RWPE1 (cell line): ENCODE data around the gene C9.
A peak's percentile ranks its signal among the peaks of the same experiment; 100 is the strongest.

Experiments
- CTCF ChIA-PET: fragments of 350-600 bp; sonication (Branson Sonifier 250); formaldehyde crosslinking; extraction: SDS; loops from one replicate; lab custom pipeline; 2021; lab: Yijun Ruan, JAX
- POLR2A ChIA-PET: fragments of 400-600 bp; formaldehyde crosslinking; extraction: SDS; loops from one replicate; lab custom pipeline; 2020; ENCODE audit warnings: antibody characterized with exemption; ENCODE audit not compliant: low non-redundant PET; lab: Yijun Ruan, JAX
- DNase-seq: peaks from one replicate; pipeline ENCODE4 v3.0.0; 2012; ENCODE audit warnings: low spot score
- H3K27ac ChIP-seq: fragments of 450-650 bp; 2 replicates; pipeline ENCODE4 v1.5.1; 2017
- CTCF ChIP-seq: fragments of 450-650 bp; conservative IDR thresholded peaks from 2 replicates; pipeline ENCODE4 v1.5.1; 2017; ENCODE audit warnings: low read depth, mild to moderate bottlenecking

The C9 gene

DNA sequence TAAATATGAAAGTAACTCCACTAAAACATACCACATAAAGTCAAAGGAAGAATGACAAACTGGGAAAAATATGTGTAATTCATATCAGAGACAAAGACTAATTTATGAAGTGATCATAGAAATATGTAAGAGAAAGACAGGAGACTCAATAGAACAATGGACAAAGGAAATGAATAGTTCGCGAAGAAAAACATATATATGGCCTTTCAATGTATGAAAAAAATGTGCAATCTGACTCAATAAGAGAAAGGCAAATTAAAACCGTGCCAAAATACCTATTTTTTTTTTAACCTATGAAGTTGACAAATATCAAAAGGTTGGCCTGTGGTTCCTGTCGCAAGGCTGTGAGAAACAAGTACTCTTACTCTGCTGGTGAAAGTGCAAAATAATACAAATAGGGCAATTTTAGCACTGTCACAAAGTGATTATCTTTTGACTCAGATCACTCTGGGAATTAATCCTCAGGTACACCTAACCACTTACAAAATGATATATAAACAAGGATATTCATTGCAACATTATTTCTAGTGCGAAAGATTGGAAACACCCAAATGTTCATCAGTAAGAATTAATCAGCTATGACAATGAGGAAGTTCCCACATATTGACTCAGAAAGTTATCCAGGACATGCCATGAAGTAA, 3.7 kb downstream of the C9 start:
- POLR2A ChIA-PET = no interaction called here
- DNase-seq = peak; percentile 38
- no peak overlapping the region for H3K27ac ChIP-seq
- CTCF ChIA-PET = interaction anchor here (0.6 kb wide), 1 partner anchor 245 kb away, joined by 3 read pairs; no protein-coding TSS in a partner anchor
- TF ChIP-seq CTCF = no peak

GRCh38 chr5:39356263-39356662, 8.0 kb downstream of the C9 start:
- POLR2A ChIA-PET = no interaction called here
- no peak for TF ChIP-seq CTCF
- CTCF ChIA-PET = no interaction called here
- no peak overlapping the region for H3K27ac ChIP-seq
- no peak for DNase-seq

- no peak for TF ChIP-seq CTCF
- CTCF ChIA-PET = no interaction called here
- no peak for DNase-seq
- POLR2A ChIA-PET = no interaction called here
- H3K27ac ChIP-seq = no peak overlapping the region
Observed at GRCh38 chr5:39355324-39355723, 9.0 kb downstream of the C9 start.

DNA sequence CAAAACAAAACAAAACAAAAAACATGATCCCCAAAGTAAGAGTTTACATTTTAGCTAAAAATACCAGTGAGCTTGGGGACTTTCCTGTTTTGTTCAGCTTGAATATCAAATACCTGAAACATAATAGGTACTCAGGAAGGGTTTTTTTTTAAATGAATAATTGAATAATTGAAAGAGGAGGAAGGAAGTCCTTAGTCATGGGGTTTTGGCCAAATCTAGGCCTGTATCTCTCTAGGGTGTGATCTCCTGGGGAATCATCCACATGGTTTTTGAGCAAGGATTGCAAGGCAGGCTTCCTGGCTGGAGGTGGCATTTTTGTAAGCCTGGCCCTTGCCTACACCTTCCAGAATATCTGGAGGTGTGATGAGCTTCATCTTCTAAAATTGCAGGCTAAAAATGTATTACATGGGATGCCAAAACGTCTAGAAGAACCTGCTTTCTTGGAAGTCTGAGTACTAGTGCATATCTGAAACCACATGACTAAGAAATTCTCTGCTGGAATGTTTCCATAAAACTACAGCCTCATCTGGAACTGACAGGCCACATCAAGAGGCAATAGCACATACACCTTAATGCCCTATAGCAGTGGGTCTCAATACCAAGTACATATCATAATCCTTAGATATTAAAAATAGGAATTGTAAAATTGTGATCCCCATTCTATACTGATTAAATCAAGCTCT, 10.4 kb downstream of the C9 start:
- no peak for DNase-seq
- CTCF ChIA-PET = interaction anchor here (0.7 kb wide), 1 partner anchor 22 kb away, joined by 3 read pairs; no protein-coding TSS in a partner anchor
- no peak for TF ChIP-seq CTCF
- POLR2A ChIA-PET = no interaction called here
- H3K27ac ChIP-seq = no peak overlapping the region

DNA sequence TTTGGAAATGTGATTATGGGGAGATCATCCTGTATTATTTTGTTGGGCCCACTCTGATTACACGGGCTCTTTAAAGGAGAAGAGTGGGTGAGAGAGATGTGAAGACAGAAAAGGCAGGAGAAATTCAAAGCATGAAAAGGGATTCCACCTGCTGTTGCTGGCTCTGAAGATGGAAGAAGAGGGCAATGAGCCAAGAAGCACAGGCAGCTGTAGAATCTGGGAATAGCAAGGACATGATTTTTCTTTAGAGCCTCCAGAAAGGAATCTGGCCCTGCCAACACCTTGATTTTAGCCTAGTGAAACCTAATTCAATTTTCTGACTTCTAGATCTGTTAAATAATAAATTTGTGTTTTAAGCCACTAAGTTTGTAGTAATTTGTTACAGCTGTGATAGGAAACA, 11.3 kb downstream of the C9 start:
- no peak for TF ChIP-seq CTCF
- ChIA-PET CTCF (no interaction called here), POLR2A (no interaction called here)
- H3K27ac ChIP-seq = no peak overlapping the region
- DNase-seq = no peak

GRCh38 chr5:39352170-39352569, 12.1 kb downstream of the C9 start:
- DNase-seq = no peak
- no peak overlapping the region for H3K27ac ChIP-seq
- POLR2A ChIA-PET = no interaction called here
- CTCF ChIA-PET = no interaction called here
- no peak for TF ChIP-seq CTCF
